T-helper 17 cell (primary cell): ENCODE data around the gene TMC2. TPM values are rescaled to one million over a fixed set of nuclear protein-coding genes. Genes with fewer than 3 reads are reported as not detected.
"Not testable (repeated sequence)": the region's sequence is repeated elsewhere in the genome, so short reads cannot be mapped to it uniquely, and the experiment has no call there.

ENCODE experiments used
- ATAC-seq: fragments of 150-1000 bp; cut with Tn5 transposase; 2 replicates; pipeline ENCODE4 v1.10.0; 2021; ENCODE audit warnings: mild to moderate bottlenecking, moderate library complexity
- DNase-seq, 3 donors: peaks; one replicate each; pipeline versions ENCODE4 v3.0.0 to v3.0.0-alpha.2; 2020 to 2021
- H3K9me3 ChIP-seq: one replicate; pipeline ENCODE4 v1.7.0; 2013; ENCODE audit warnings: low read length, mild to moderate bottlenecking; ENCODE audit not compliant: control insufficient read depth, poor library complexity, severe bottlenecking
- H3K27ac Mint-ChIP-seq: one replicate; pipeline ENCODE4 v1.8.0; 2022; ENCODE audit warnings: mild to moderate bottlenecking, moderate library complexity, mixed read lengths
- H3K27me3 Mint-ChIP-seq: one replicate; pipeline ENCODE4 v1.8.0; 2022; ENCODE audit warnings: mixed read lengths
- H3K36me3 Mint-ChIP-seq: one replicate; pipeline ENCODE4 v1.8.0; 2022; ENCODE audit warnings: low read depth, mixed read lengths
- H3K4me1 Mint-ChIP-seq: one replicate; pipeline ENCODE4 v1.8.0; 2022; ENCODE audit warnings: mild to moderate bottlenecking, mixed read lengths
- H3K4me3 Mint-ChIP-seq: one replicate; pipeline ENCODE4 v1.8.0; 2022; ENCODE audit warnings: mild to moderate bottlenecking, moderate library complexity, mixed read lengths
- total RNA-seq, 4 donors: library from RNA in 2 of 4; stranded (reverse) in 2 of 4; gene quantifications; one replicate each; pipeline ENCODE4 v1.2.3 and lab custom pipeline; 2022 to 2026

Gene TMC2
- total RNA-seq, result not detected
- total RNA-seq (lab: John Stamatoyannopoulos, UW), result 0 reads per million in 2 donors

GRCh38 chr20:2536560-2536986 lies at the start of gene TMC2:
Gene TMC2, plus strand, starts transcription at chr20:2536573. Its CDS starts 49 bp downstream, at chr20:2536622.
- H3K4me3 Mint-ChIP-seq, result no peak within 1 kb of the TSS
- ATAC-seq (no peak), DNase-seq (no peak)
- no peak within 1 kb of the TSS for H3K27ac Mint-ChIP-seq
- H3K9me3 ChIP-seq, result no peaks in the 10 kb centered on the region
- peaks cover 6% of the 10 kb centered on the region for H3K36me3 Mint-ChIP-seq
- H3K27me3 Mint-ChIP-seq, result peaks cover 63% of the 10 kb centered on the region
- H3K4me1 Mint-ChIP-seq, result peaks cover 5% of the 10 kb centered on the region

- H3K4me3 Mint-ChIP-seq, H3K36me3 Mint-ChIP-seq, ATAC-seq, DNase-seq, H3K9me3 ChIP-seq, H3K27me3 Mint-ChIP-seq, H3K4me1 Mint-ChIP-seq, H3K27ac Mint-ChIP-seq: not testable (repeated sequence)
Measured at GRCh38 chr20:2502808-2503384, 33.5 kb upstream of the TMC2 start.

- not testable (repeated sequence) for ATAC-seq, DNase-seq, H3K36me3 Mint-ChIP-seq, H3K27me3 Mint-ChIP-seq, H3K4me3 Mint-ChIP-seq, H3K9me3 ChIP-seq, H3K27ac Mint-ChIP-seq
- peaks cover 14% of the 10 kb centered on the region for H3K4me1 Mint-ChIP-seq
Measured at GRCh38 chr20:2504803-2505202, 31.6 kb upstream of the TMC2 start.

- H3K27ac Mint-ChIP-seq, ATAC-seq, H3K9me3 ChIP-seq, H3K4me3 Mint-ChIP-seq, DNase-seq, H3K36me3 Mint-ChIP-seq: not testable (repeated sequence)
- peaks cover 13% of the 10 kb centered on the region for H3K27me3 Mint-ChIP-seq
- H3K4me1 Mint-ChIP-seq, result peaks cover 14% of the 10 kb centered on the region
Measured at GRCh38 chr20:2506426-2506825, 29.9 kb upstream of the TMC2 start.

- Mint-ChIP-seq H3K4me1 (peaks cover 14% of the 10 kb centered on the region), H3K27me3 (peaks cover 21% of the 10 kb centered on the region), H3K36me3 (peaks cover 3% of the 10 kb centered on the region), H3K27ac (peak overlapping the region; percentile 98), H3K4me3 (peak overlapping the region; percentile 100)
- DNase-seq, result no peak
- no peak for ATAC-seq
- H3K9me3 ChIP-seq, result no peaks in the 10 kb centered on the region
Measured at GRCh38 chr20:2507464-2507863, 28.9 kb upstream of the TMC2 start.

GRCh38 chr20:2507875-2508630 lies 28.3 kb upstream of the TMC2 start:
- Mint-ChIP-seq H3K36me3 (peaks cover 3% of the 10 kb centered on the region), H3K27ac (peak overlapping the region; percentile 98), H3K27me3 (peaks cover 21% of the 10 kb centered on the region), H3K4me1 (peaks cover 12% of the 10 kb centered on the region), H3K4me3 (peak overlapping the region; percentile 100)
- ATAC-seq (no peak), DNase-seq (no peak)
- no peaks in the 10 kb centered on the region for H3K9me3 ChIP-seq

- no peaks in the 10 kb centered on the region for H3K9me3 ChIP-seq
- peaks cover 12% of the 10 kb centered on the region for H3K4me1 Mint-ChIP-seq
- H3K27ac Mint-ChIP-seq, result peak within 1 kb of the TSS; percentile 98
- peaks cover 3% of the 10 kb centered on the region for H3K36me3 Mint-ChIP-seq
- ATAC-seq, result peak; percentile 95
- peaks cover 26% of the 10 kb centered on the region for H3K27me3 Mint-ChIP-seq
- H3K4me3 Mint-ChIP-seq, result peak within 1 kb of the TSS; percentile 100
- peak; percentile 57 to 65 (median 59) for DNase-seq
Measured at GRCh38 chr20:2508631-2509467, 27.5 kb upstream of the TMC2 start, which contains the start of gene ZNF343. Gene ZNF343, minus strand, starts transcription at chr20:2508915. Its CDS starts 15,020 bp downstream, at chr20:2493895.

- peak overlapping the region; percentile 100 for H3K4me3 Mint-ChIP-seq
- DNase-seq (no peak), ATAC-seq (no peak)
- H3K36me3 Mint-ChIP-seq, result peaks cover 3% of the 10 kb centered on the region
- peak overlapping the region; percentile 98 for H3K27ac Mint-ChIP-seq
- no peaks in the 10 kb centered on the region for H3K9me3 ChIP-seq
- H3K27me3 Mint-ChIP-seq, result peaks cover 26% of the 10 kb centered on the region
- H3K4me1 Mint-ChIP-seq, result peaks cover 12% of the 10 kb centered on the region
Measured at GRCh38 chr20:2509468-2509781, 26.9 kb upstream of the TMC2 start.

GRCh38 chr20:2509794-2510193 lies 26.6 kb upstream of the TMC2 start:
- Mint-ChIP-seq H3K27me3 (peaks cover 26% of the 10 kb centered on the region), H3K4me1 (peaks cover 12% of the 10 kb centered on the region), H3K36me3 (peaks cover 3% of the 10 kb centered on the region), H3K4me3 (no peak overlapping the region), H3K27ac (no peak overlapping the region)
- H3K9me3 ChIP-seq, result no peaks in the 10 kb centered on the region
- DNase-seq, result no peak
- no peak for ATAC-seq

GRCh38 chr20:2515203-2515602 lies 21.2 kb upstream of the TMC2 start:
- no peaks in the 10 kb centered on the region for H3K9me3 ChIP-seq
- Mint-ChIP-seq H3K27ac (no peak overlapping the region), H3K36me3 (no peaks in the 10 kb centered on the region), H3K4me3 (no peak overlapping the region), H3K27me3 (peaks cover 31% of the 10 kb centered on the region), H3K4me1 (no peaks in the 10 kb centered on the region)
- ATAC-seq (no peak), DNase-seq (no peak)

- H3K27ac Mint-ChIP-seq, result no peak overlapping the region
- no peak overlapping the region for H3K4me3 Mint-ChIP-seq
- H3K9me3 ChIP-seq, result no peaks in the 10 kb centered on the region
- DNase-seq, result no peak
- no peaks in the 10 kb centered on the region for H3K36me3 Mint-ChIP-seq
- H3K27me3 Mint-ChIP-seq, result peaks cover 19% of the 10 kb centered on the region
- no peak for ATAC-seq
- peaks cover 5% of the 10 kb centered on the region for H3K4me1 Mint-ChIP-seq
Measured at GRCh38 chr20:2516399-2516798, 20.0 kb upstream of the TMC2 start.

- DNase-seq, result no peak
- Mint-ChIP-seq H3K4me1 (peaks cover 7% of the 10 kb centered on the region), H3K4me3 (no peak overlapping the region), H3K27me3 (peaks cover 11% of the 10 kb centered on the region), H3K27ac (no peak overlapping the region), H3K36me3 (no peaks in the 10 kb centered on the region)
- ATAC-seq, result no peak
- H3K9me3 ChIP-seq, result no peaks in the 10 kb centered on the region
Measured at GRCh38 chr20:2518096-2518495, 18.3 kb upstream of the TMC2 start.

GRCh38 chr20:2518558-2518957 lies 17.8 kb upstream of the TMC2 start:
- H3K36me3 Mint-ChIP-seq, result no peaks in the 10 kb centered on the region
- no peak for ATAC-seq
- no peak for DNase-seq
- H3K9me3 ChIP-seq, result no peaks in the 10 kb centered on the region
- H3K4me1 Mint-ChIP-seq, result peaks cover 7% of the 10 kb centered on the region
- H3K27ac Mint-ChIP-seq, result no peak overlapping the region
- H3K27me3 Mint-ChIP-seq, result peaks cover 9% of the 10 kb centered on the region
- H3K4me3 Mint-ChIP-seq, result no peak overlapping the region
